ENCODE results near the gene DDX43.
"Not testable (repeated sequence)": the region's sequence is repeated elsewhere in the genome, so short reads cannot be mapped to it uniquely, and the experiment has no call there.

The DDX43 gene

GRCh38 chr6:73391675-73392074, 3.0 kb upstream of the DDX43 start:
- DNase-seq (ENCODE audit: extremely low read depth, insufficient read length), result no peak
- no peaks in the 10 kb centered on the region for H3K36me3 ChIP-seq (ENCODE audit: control insufficient read depth, insufficient read depth, low read length)
- no peak for TF ChIP-seq CTCF (IDR thresholded peaks at IDR 0.05; ENCODE audit: insufficient read depth, low read length, poor library complexity, severe bottlenecking)

GRCh38 chr6:73392188-73392587, 2.4 kb upstream of the DDX43 start:
- DNase-seq (ENCODE audit: extremely low read depth, insufficient read length); H3K36me3 ChIP-seq (ENCODE audit: control insufficient read depth, insufficient read depth, low read length); H3K4me3 ChIP-seq (replicated peaks; ENCODE audit: low read depth, low read length); H3K27me3 ChIP-seq (replicated peaks; ENCODE audit: control insufficient read depth, insufficient read depth, low read length): not testable (repeated sequence)

More at GRCh38 chr6:73391675-73392074, 3.0 kb upstream of the DDX43 start:
- H3K27me3 ChIP-seq (replicated peaks; ENCODE audit: control insufficient read depth, insufficient read depth, low read length), result no peaks in the 10 kb centered on the region; the same call in 1 of the 2 replicates
- no peak overlapping the region for H3K4me3 ChIP-seq (replicated peaks; ENCODE audit: low read depth, low read length)

- Histone ChIP-seq H3K27me3 (replicated peaks; ENCODE audit: control insufficient read depth, insufficient read depth, low read length) (no peaks in the 10 kb centered on the region; the same call in 1 of the 2 replicates), H3K36me3 (ENCODE audit: control insufficient read depth, insufficient read depth, low read length) (no peaks in the 10 kb centered on the region), H3K4me3 (replicated peaks; ENCODE audit: low read depth, low read length) (no peak overlapping the region)
- DNase-seq (ENCODE audit: extremely low read depth, insufficient read length), result no peak
- TF ChIP-seq CTCF (IDR thresholded peaks at IDR 0.05; ENCODE audit: insufficient read depth, low read length, poor library complexity, severe bottlenecking), result no peak
Measured at GRCh38 chr6:73393278-73393677, 1.4 kb upstream of the DDX43 start.

GRCh38 chr6:73395875-73396274, 1.2 kb downstream of the DDX43 start:
- DNase-seq (ENCODE audit: extremely low read depth, insufficient read length), result no peak
- Histone ChIP-seq H3K27me3 (replicated peaks; ENCODE audit: control insufficient read depth, insufficient read depth, low read length) (no peaks in the 10 kb centered on the region), H3K4me3 (replicated peaks; ENCODE audit: low read depth, low read length) (no peak overlapping the region), H3K36me3 (ENCODE audit: control insufficient read depth, insufficient read depth, low read length) (no peaks in the 10 kb centered on the region)
- TF ChIP-seq CTCF (IDR thresholded peaks at IDR 0.05; ENCODE audit: insufficient read depth, low read length, poor library complexity, severe bottlenecking), result no peak

GRCh38 chr6:73400656-73401055, 6.0 kb downstream of the DDX43 start:
- H3K36me3 ChIP-seq (ENCODE audit: control insufficient read depth, insufficient read depth, low read length), result no peaks in the 10 kb centered on the region
- TF ChIP-seq CTCF (IDR thresholded peaks at IDR 0.05; ENCODE audit: insufficient read depth, low read length, poor library complexity, severe bottlenecking), result no peak
- no peak overlapping the region for H3K4me3 ChIP-seq (replicated peaks; ENCODE audit: low read depth, low read length)
- DNase-seq (ENCODE audit: extremely low read depth, insufficient read length), result no peak
- H3K27me3 ChIP-seq (replicated peaks; ENCODE audit: control insufficient read depth, insufficient read depth, low read length), result no peaks in the 10 kb centered on the region

- no peaks in the 10 kb centered on the region for H3K36me3 ChIP-seq (ENCODE audit: control insufficient read depth, insufficient read depth, low read length)
- no peak for TF ChIP-seq CTCF (IDR thresholded peaks at IDR 0.05; ENCODE audit: insufficient read depth, low read length, poor library complexity, severe bottlenecking)
- DNase-seq (ENCODE audit: extremely low read depth, insufficient read length), result no peak
- H3K4me3 ChIP-seq (replicated peaks; ENCODE audit: low read depth, low read length), result no peak overlapping the region
- no peaks in the 10 kb centered on the region for H3K27me3 ChIP-seq (replicated peaks; ENCODE audit: control insufficient read depth, insufficient read depth, low read length)
Measured at GRCh38 chr6:73409395-73409794, 14.8 kb downstream of the DDX43 start.
